ENCODE measurements around the gene COPE. TPM values are rescaled to one million over a fixed set of nuclear protein-coding genes. Genes with fewer than 3 reads are reported as not detected.
"Not testable (repeated sequence)": the region's sequence is repeated elsewhere in the genome, so short reads cannot be mapped to it uniquely, and the experiment has no call there.

Gene COPE
- total RNA-seq, 1 donor from 2014 or later, result 161 TPM

- no peak for DNase-seq (ENCODE audit: low read depth in 2 of 2)
These were observed 10.1 kb downstream of the COPE start for GRCh38 chr19:18908917-18909619.

GRCh38 chr19:18906605-18907519 lies 12.3 kb downstream of the COPE start:
- DNase-seq (ENCODE audit: low read depth in 2 of 2), result no peak

- DNase-seq (ENCODE audit: low read depth in 2 of 2), result no peak
These were observed 13.5 kb downstream of the COPE start for GRCh38 chr19:18905513-18906236.

GRCh38 chr19:18905058-18905456 lies 14.1 kb downstream of the COPE start:
- no peak for DNase-seq (ENCODE audit: low read depth in 2 of 2)

GRCh38 chr19:18904334-18905057 lies 14.7 kb downstream of the COPE start:
- no peak for DNase-seq (ENCODE audit: low read depth in 2 of 2)

- no peak for DNase-seq (ENCODE audit: low read depth in 2 of 2)
These were observed 15.8 kb downstream of the COPE start for GRCh38 chr19:18903156-18904037.

- not testable (repeated sequence) for DNase-seq (ENCODE audit: low read depth in 2 of 2)
These were observed 16.7 kb downstream of the COPE start for GRCh38 chr19:18902519-18902918.

GRCh38 chr19:18901491-18901890 lies 17.7 kb downstream of the COPE start:
- DNase-seq (ENCODE audit: low read depth in 2 of 2), result no peak

- no peak for DNase-seq (ENCODE audit: low read depth in 2 of 2)
These were observed 18.3 kb downstream of the COPE start for GRCh38 chr19:18900700-18901481.

GRCh38 chr19:18899624-18900560 lies 19.3 kb downstream of the COPE start:
- no peak for DNase-seq (ENCODE audit: low read depth in 2 of 2)

GRCh38 chr19:18898607-18899408 lies 20.4 kb downstream of the COPE start:
- DNase-seq (ENCODE audit: low read depth in 2 of 2), result no peak

GRCh38 chr19:18898081-18898606 lies 21.0 kb downstream of the COPE start:
- DNase-seq (ENCODE audit: low read depth in 2 of 2), result no peak

- DNase-seq (ENCODE audit: low read depth in 2 of 2), result no peak
These were observed 21.8 kb downstream of the COPE start for GRCh38 chr19:18897094-18898029.

- no peak for DNase-seq (ENCODE audit: low read depth in 2 of 2)
These were observed 22.8 kb downstream of the COPE start for GRCh38 chr19:18896421-18896841.

- DNase-seq (ENCODE audit: low read depth in 2 of 2), result peak in 1 of 2 donors; percentile 45
These were observed 23.3 kb downstream of the COPE start, which contains the start of gene CERS1 for GRCh38 chr19:18895824-18896341. TSS of gene CERS1 (minus strand) at chr19:18896158. CDS start at chr19:18896072, 86 bp downstream.
